Stimulated activated CD8-positive, alpha-beta memory T cell treated with anti-CD3 and anti-CD28 coated beads, Interleukin-4, amount 100 ng/mL, for 1 hour (primary cell): ENCODE measurements around the gene KRT35.

Experiments used
- DNase-seq, 2 donors: peaks; one replicate each; pipeline ENCODE4 v3.0.0-alpha.2; 2020; ENCODE audit warnings: low read depth in 2 of 2, low spot score in 1 of 2

The KRT35 gene

DNA sequence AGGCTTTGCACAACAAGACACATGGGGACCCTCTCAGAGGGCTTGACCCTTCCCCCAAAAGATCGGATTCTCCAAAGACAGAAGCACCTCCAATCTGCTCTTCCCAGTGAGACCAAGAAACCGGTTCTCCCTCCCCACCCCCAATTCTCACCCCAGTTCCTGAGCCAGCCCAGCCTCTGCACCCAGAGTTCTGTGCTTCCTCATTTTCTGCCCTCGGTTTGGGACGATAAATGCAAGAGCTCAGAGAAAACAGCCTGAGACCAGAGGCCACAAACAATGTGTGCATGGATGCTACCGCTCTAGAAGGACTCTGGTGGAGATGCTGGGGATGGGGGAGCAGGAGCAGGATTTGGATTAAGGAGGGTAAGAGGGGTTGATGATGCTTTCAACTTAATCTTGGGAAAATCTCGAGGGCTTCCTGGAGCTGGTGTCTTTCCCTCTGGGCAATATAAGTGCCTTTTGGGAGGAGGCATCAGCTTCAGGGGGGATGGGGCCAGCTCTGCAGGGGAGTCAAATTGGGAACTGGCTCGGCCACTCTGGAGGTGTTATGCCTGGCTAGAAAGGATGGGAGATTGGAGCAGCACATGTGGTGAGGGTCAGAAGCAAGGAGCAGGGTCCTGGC, 31.7 kb upstream of the KRT35 start:
- DNase-seq = no peak

DNA sequence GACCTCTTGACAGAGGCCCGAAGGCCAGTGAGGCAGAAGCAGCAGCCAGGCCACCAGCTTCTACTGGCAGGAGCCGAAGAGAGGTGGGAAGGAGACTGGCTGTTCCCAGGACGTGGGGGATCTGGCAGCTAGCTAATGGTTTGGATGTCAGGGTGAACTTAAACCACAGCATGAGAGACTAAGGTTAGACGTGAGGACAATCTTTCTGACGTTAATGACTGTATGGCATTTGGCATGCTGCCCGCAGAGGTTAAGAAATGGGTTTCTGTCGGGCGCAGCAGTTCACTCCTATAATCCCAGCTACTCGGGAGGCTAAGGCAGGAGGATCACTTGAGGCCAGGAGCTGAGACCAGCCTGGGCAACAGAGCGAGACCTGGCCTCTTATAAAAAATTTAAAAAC, 30.8 kb upstream of the KRT35 start:
- DNase-seq = no peak

DNA sequence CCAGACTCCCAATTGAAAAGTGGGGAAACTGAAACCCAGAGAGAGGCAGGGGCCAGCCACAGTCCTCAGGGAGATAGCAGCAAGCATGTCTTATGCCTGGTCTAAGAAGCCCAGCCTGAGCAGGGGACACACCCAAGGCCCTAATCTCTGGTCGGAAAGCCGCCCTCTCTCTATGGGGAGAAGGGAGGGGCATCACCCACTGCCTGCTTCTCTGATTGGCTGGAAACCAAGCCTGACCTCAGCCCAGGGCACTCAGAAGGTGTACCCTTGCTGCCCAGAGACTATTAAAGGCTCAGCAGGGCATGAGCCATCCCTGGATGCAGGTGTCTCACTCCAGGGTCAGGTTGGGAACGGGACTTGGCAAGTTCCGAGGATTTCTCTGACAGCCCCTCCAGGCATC, 30.2 kb upstream of the KRT35 start:
- no peak for DNase-seq

DNA sequence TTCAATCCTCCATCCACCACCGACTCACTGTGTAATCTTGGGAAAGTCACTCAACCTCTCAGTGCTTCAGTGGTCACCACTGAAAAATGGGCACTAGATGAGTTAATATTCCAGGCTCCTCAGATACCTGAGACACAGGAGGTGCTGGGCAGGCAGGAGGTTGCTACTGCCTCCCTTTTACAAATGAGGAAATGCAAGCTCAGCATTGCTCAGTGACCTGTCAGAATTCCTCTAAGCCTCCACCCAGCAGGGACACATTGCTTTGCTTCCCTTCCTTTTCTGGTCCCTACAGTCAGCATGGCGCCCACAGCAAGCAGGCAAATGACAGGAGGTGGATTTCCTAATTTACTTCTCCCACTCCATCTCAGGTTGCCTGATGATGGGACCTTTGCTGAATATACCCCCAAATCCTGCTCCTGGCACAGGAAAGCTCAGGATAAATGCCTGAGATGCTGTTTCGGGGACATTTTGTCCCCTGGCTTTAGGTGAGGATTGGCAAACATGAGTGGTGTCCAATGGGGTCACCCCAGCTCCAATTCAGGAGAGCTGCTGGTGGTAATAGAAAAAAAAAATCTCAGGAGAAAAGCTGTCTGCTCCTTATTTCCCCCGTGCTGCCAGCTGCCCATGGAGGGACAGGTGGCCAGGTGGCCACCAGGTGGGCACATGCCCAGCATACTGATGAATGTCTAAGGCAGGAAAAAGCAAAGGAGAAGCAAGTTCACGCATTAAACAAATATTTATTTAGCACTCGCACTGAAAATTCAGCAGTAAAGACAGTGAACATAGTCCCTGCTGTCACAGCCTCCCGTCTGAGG, 29.5 kb upstream of the KRT35 start:
- DNase-seq = no peak

DNA sequence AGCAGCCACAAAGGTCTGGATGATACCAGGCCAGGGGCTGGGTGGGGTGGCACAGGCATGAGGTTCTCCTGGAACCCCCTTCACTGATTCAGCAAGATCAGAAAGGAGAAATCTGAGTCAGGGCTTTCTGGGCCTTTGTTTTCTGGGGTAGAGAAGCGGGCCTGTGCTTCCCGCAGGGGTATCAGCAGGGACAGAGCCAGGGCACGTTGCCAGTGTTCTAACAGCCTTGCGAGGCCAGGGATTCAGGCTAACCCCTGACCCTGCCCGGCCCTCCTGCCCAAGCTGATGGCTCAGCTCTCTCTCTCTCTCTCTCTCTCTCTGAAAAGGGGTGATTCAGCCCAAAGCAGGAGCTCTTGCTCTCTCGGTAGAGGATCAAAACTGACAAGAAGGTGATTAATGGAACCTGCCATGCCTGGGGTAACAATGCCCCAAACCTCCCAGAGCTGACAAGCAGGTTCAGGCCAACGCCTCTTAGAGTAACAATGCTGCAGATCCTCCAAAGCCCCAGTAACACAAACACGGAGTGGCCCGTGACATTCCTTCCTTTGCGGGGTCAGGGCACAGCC, 26.4 kb upstream of the KRT35 start:
- no peak for DNase-seq

DNA sequence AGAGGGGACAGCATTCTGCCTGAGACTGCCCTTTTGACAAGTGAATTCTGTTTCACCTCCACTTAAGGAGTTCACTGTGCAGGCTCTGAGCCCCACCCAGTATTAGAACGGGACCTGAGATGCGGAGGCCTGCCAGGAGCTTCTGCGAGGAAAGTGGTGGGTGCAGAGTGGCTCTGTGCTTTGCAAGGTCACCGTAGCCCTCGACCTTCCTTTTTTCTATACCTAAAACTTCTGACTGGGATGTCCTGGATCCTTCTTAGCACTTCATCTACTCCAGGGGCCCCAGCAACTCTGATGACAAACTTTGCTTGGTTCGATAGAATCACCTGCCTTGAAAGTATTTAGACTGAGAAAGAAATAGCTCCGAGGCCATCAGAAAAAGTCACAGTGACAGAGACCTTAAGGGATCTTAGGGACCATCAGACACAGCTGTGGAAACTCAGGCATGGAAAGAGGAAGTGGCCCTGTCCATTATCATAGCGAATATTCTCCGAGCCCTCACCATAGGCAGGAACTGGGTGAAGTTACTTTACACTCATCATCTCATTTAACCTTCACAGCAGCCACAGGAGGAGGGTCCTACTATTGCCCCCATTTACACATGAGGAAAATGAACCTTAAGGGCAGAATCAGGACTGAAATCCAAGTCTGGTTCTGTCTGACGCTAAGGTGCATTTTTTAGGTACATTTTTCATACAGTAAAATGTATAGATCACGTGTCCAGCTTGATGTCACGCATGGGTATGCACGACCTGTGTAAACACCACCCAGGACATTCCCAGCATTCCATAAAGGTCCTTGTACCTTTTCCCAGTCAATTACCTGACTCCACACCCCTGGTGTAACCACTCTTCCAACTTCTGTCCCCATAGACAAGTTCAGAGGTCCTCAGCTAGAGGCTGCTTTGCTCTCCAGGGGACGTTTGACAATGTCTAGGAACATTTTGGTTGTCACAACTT, 25.1 kb upstream of the KRT35 start:
- DNase-seq = no peak

DNA sequence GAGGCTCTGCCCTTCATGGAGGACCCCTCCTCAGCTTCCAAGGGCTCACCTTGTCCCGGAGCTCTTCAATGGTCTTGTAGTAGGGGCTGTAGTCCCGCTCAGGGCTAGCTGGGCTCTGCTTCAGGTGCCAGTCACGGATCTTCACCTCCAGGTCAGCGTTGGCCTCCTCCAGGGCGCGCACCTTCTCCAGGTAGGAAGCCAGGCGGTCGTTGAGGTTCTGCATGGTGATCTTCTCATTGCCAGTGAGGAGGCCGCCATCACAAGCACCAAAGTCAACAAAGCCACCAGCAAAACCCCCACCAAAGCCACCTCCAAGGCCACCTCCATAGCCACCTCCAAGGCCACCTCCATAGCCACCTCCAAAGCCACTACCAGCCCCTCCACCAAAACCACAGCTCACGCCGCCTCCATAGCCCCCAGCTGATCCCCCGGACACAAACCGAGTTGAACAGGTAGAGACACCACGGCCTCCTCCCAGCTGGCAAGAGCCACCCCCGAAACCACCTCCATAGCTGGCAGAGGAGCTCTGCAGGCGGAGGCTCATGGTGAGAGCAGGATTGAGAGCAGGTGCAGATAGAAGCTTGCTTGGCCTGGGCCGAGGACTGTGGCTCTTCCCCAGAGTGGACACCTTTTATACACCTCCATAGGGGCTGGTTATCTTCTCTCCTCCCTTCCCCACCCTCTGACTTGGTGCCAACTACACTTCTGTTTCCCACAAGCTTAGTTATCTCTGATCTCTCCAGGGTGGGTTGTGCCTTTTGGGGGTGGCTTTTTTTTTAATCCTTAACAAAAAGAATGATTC, 24.3 kb upstream of the KRT35 start, which contains the start of gene KRT13:
TSS of gene KRT13 (minus strand) at position 606 of the 802 bp plus-strand sequence. CDS start at position 544, 62 bp downstream.
- DNase-seq = no peak

DNA sequence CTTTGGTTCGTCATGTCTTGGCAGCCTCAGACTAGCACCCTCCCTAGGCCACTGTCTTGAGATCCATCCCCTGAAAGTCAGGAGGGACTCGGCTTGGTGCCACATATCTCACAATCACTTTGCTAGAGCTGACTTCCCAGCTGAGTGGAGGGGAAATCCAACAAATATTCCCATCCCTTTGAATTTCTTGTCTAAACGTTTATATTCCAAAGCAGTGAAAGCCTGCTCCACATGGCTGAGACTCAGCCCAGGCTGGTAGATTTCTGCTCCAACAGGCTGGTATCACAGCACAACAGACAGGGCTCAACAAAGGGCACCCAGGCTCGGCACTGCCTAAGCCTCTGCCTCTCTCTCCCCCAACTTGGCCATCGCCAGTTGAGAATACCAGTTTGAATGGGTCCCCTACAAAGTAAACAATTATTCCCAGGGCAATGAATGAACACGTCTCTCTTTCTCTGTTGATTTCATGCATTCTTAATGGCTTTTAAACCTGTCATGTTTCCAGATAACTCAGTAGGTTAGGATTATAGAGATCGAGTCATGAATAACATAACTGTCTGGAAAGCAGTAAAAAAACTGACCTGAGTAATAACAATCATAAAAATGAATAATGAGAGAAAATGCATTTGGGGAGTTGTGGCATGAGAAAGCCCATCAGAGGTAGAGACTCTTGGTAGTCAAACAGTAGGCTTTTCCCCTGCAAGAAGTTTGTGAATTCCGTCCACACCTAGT, 23.5 kb upstream of the KRT35 start:
- DNase-seq = no peak

DNA sequence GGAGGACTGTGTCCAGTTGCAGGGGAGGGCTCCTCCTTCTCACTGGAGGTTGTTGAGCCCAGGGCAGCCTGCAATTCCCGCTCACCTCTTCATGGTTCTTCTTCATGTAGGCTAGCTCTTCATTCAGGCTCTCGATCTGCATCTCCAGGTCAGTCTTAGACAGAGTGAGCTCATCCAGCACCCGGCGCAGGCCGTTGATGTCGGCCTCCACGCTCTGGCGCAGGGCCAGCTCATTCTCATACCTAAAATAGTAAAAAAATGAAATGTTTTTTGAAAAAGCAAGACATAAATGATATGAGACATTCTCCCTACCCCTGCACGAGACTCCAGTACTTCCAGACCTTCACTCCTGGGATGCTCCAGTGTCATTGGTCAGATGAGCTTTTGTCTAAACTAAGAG, 22.3 kb upstream of the KRT35 start:
- DNase-seq = no peak

DNA sequence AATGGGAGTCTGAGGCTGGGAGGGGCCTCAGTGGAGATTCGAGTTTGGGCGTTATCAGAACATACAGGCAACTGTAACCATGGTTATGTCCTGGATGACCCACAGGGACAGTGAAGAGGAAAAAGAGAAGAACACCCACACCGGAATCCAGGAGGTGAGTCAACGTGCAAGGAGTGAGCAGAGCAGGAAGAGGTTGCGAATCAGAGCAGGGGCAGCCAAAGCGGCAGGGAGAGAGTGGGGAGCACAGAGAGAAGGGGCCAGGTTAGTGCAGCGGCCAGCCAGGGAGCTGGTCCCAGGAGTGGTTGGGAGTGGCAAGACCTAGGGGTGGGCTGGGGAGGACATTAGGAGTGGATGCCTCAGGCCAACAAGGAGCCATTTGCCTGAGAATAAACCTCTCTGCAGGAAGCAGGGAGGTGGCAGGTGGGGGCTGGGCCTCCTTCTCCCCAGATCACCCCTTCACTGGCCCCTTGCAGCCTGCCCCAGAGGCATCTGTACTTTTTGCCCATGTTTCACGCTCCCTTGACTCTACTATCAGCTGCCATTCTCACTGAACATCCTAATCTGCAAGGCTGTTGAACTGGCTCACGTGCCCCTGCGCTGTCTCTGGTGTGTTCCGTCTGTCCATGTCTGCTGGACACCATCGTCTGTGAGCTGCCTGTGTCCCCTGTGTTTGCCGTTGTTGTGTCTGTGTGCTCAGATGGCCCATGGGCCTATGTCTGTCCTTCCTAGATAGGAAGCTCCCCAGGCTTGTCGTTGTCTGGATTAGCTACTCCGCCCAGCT, 19.4 kb upstream of the KRT35 start:
- DNase-seq = no peak

DNA sequence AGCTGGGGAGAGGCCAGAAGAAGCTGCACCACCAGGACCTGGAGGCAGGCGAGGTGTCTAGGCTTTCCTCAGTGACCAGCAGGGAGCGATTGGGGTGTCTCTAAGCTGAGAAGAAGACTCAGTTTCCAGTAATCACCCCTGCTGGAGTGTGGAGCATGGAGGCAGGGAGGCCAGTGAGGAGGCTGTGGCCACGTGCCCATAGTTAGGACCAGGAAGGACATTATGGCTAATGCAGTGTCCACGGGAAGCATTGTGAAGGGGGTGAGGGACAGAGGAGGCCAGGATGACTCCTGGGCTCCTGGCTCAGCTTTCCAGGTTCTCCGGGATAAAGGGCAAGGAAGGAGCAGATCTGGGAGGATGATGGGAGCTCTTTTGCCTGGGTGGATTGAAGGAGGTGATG, 18.8 kb upstream of the KRT35 start:
- DNase-seq = no peak

DNA sequence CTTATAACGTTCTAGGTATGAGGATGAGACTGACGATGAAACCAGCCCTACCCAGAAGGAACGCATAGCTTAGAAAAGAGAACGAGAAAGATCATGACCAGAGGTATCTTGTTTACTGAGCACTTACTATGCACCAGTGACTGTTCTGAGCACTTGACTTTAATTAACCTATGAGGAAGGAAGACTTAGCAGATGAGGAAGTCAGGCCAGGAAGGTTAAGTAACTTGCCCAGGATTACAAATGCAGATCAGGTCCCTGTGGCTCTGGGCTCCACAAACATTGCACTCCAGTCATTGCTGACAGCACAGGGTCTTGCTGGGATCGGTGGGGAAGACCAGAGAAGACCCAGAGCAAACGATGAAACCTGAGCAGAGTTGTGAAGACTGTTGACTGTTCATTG, 17.3 kb upstream of the KRT35 start:
- no peak for DNase-seq

DNA sequence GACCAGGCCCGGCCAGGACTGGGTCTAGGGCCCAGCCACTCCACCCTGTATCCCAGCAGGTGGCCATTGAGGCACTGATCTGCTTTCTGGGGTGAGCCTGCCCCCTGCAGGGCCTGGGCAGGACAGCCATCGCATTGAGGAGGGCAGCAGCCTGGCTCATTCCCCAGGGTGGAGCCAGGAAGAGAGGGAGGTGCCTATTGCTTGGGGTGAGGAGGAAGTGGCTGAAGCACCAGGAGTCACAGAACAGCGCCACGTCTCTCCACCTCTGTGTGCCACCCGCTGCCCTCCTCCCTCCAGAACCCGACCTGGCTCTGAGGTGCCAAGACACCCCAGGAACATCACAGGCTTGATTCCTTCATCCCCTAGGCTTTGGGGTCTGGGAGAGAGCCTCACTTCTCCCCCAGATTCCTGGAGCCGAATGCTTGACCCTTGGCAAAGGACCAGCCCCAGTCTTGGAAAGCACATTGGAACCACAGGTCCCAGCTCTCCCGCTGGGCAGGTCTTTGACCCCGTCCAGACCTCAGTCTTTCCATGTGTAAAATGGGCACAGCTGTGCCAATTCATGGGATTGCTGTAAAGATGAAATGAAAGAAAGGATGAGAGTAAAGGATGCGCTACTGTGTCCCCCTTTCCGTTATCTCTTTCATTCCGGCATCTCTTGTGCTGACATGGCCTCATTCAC, 16.0 kb upstream of the KRT35 start:
- DNase-seq = peak in 1 of 2 donors; percentile 9

DNA sequence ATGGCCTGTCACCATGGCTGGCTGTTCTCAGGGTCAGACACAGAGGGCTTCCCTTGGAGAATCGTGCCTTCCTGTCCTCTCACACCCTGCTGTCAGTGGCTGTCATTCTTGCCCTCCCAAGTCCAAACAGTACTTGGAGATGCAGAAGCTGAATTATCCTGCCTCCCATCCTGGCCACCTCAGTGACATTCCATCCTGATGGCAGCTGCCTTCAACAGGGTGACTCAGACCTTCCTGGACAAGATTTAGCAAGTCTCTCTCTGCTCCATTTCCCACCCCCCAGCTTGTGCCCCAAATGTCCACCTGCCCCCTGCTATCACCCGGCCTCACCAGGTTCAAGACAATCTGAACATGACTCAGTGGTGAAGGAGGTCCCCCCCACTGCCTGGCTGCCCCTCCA, 13.6 kb upstream of the KRT35 start:
- DNase-seq = no peak

DNA sequence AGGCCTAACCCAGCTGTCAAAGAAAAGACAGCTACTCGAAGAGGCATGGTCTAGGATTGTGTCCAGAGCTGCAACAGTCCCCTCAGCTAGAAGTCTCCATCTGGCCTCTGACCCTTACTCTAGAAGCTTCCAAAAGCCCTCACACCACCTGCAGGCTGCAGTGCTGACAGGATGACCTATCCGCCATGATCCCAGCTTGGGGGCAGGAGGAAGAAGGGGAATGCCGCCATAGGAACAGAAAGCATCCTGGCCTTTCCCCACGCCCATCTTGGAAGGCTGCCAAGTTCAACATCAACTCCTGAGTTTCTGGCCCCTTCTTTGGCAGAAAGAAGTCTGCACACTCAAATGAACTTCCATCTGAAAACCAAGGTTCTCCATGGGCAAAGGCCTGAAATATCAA, 11.8 kb upstream of the KRT35 start:
- no peak for DNase-seq

DNA sequence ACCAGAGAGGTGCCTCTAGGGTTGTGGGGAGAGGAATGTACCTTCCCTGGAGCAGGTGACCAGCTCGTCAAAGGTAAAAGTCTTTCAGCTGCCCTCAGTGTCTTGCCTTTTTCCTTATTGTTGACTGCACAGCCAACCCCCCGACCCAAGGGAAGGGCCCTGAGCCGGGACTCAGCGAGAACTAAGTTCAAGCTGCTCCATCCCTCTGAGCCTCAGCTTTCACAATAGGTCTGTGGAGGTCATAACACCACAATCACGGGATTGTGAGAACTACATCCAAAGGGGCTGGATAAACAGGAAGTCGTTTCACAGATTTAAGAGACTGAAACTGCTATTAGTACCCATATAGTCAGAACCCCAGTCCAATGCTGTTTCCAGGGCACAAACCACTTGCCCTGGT, 11.4 kb upstream of the KRT35 start:
- no peak for DNase-seq

DNA sequence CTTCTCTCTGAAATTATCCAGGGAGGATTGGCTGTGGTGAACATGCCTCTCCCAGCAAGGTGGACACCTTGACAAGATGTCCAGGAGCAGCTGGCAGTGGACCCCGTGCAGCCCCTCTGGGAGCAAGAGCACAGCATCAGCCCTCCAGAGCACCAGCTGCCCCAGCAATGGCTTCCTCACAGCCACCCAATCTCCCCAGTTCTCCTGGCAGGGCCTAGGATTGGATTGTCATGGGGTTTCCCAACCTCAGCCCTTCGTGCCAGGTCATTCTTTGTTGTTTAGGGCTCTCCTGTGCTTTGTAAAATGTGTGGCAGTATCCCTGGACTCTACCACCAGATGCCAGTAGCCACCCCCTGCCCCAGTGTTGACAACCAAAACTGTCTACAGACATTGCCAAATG, 10.5 kb upstream of the KRT35 start:
- DNase-seq = no peak
